Renal cortical epithelial cell (primary cell): ENCODE measurements around the gene NUP210. TPM values are rescaled to one million over a fixed set of nuclear protein-coding genes. Genes with fewer than 3 reads are reported as not detected.
"Not testable (repeated sequence)": the region's sequence is repeated elsewhere in the genome, so short reads cannot be mapped to it uniquely, and the experiment has no call there.

Source experiments
- DNase-seq: peaks from one replicate; pipeline ENCODE4 v3.0.0-alpha.2; 2011; ENCODE audit warnings: low read depth
- total RNA-seq: library from RNA; depleted of rRNA; stranded (reverse); fragments of >200 nt; gene quantifications from 2 replicates; pipeline ENCODE4 v1.2.3, GENCODE V29; 2014

NUP210 gene
- total RNA-seq, 1 donor from 2014 or later: 3.6 TPM

- no peak for DNase-seq
Measured at GRCh38 chr3:13406190-13406589, 13.9 kb downstream of the NUP210 start.

GRCh38 chr3:13405614-13406013, 14.5 kb downstream of the NUP210 start:
- DNase-seq: no peak

- no peak for DNase-seq
Measured at GRCh38 chr3:13404626-13405452, 15.3 kb downstream of the NUP210 start.

GRCh38 chr3:13403847-13404246, 16.3 kb downstream of the NUP210 start:
- DNase-seq: no peak

- no peak for DNase-seq
Measured at GRCh38 chr3:13403213-13403819, 16.8 kb downstream of the NUP210 start.

- no peak for DNase-seq
Measured at GRCh38 chr3:13401149-13401548, 19.0 kb downstream of the NUP210 start.

- DNase-seq: no peak
Measured at GRCh38 chr3:13400114-13400673, 19.9 kb downstream of the NUP210 start.

- no peak for DNase-seq
Measured at GRCh38 chr3:13399603-13400002, 20.5 kb downstream of the NUP210 start.

GRCh38 chr3:13397316-13397715, 22.8 kb downstream of the NUP210 start:
- DNase-seq: no peak

- no peak for DNase-seq
Measured at GRCh38 chr3:13394363-13394762, 25.8 kb downstream of the NUP210 start.

GRCh38 chr3:13393427-13394360, 26.4 kb downstream of the NUP210 start:
- DNase-seq: no peak

- DNase-seq: no peak
Measured at GRCh38 chr3:13391308-13391707, 28.8 kb downstream of the NUP210 start.

- DNase-seq: no peak
Measured at GRCh38 chr3:13389378-13389777, 30.7 kb downstream of the NUP210 start.

- no peak for DNase-seq
Measured at GRCh38 chr3:13388816-13389215, 31.3 kb downstream of the NUP210 start.

- peak; percentile 4 for DNase-seq
Measured at GRCh38 chr3:13385373-13385965, 34.7 kb downstream of the NUP210 start.

GRCh38 chr3:13380971-13381370, 39.2 kb downstream of the NUP210 start:
- DNase-seq: no peak

- peak; percentile 9 for DNase-seq
Measured at GRCh38 chr3:13379201-13379830, 40.8 kb downstream of the NUP210 start.

GRCh38 chr3:13378155-13378554, 42.0 kb downstream of the NUP210 start:
- DNase-seq: peak; percentile 13

GRCh38 chr3:13377741-13378140, 42.4 kb downstream of the NUP210 start:
- not testable (repeated sequence) for DNase-seq

GRCh38 chr3:13377021-13377420, 43.1 kb downstream of the NUP210 start:
- DNase-seq: no peak

GRCh38 chr3:13376091-13376490, 44.0 kb downstream of the NUP210 start:
- DNase-seq: no peak
